ENCODE measurements around the gene ATP6V0B. TPM values are rescaled to one million over a fixed set of nuclear protein-coding genes. Genes with fewer than 3 reads are reported as not detected.

Gene ATP6V0B
- total and polyA plus RNA-seq, 2 experiments from 2014 or later = 112 to 142 TPM

DNA sequence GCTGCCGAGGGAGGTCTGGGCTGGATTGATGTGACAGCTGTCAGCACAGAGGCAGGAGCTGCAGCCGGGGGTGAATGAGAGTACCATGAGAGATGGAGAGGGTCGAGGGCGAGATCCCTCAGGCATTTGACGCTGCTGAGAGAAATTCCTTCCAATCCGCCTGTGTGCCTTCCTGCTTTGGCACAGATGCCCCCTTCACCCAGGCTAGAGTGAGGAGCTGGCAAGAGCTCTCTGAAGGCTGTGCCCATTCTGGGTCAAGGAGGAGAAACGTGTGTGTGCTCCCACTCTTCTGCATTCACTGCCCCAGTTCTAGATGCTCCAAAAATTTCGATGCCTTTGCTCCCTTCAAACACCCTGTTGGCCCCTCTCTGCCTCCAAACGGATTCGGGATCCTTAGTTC, 36.4 kb upstream of the ATP6V0B start:
- Mint-ChIP-seq H3K36me3 (ENCODE audit: low read depth) (peaks cover 4% of the 10 kb centered on the region; the same call in 1 of the 3 replicates), H3K4me3 (no peak overlapping the region; the same call in 2 of the 3 replicates), H3K4me1 (peaks cover 63% of the 10 kb centered on the region), H3K27me3 (ENCODE audit: insufficient read depth, low read depth, poor library complexity) (peaks cover 18% of the 10 kb centered on the region), H3K9me3 (no peaks in the 10 kb centered on the region), H3K27ac (no peak overlapping the region)
- Histone ChIP-seq H3K36me3 (ENCODE audit: insufficient read depth) (no peaks in the 10 kb centered on the region), H3K4me3 (no peak overlapping the region), H3K79me2 (replicated peaks; ENCODE audit: insufficient read depth) (0 out of 2 replicates have a peak, but pooled peaks cover 7% of the 10 kb centered on the region), H3K4me1 (ENCODE audit: insufficient read depth) (peaks cover 35% of the 10 kb centered on the region), H3K27ac (ENCODE audit: low read depth) (no peak overlapping the region), H4K20me1 (replicated peaks; ENCODE audit: insufficient read depth) (peaks cover 16% of the 10 kb centered on the region), H3K27me3 (ENCODE audit: insufficient read depth) (no peaks in the 10 kb centered on the region), H3K9me2 (ENCODE audit: insufficient read depth) (no peaks in the 10 kb centered on the region), H3F3A (replicated peaks; ENCODE audit: low read depth) (peaks cover 30% of the 10 kb centered on the region), H3K4me2 (peak overlapping the region; percentile 21; the same call in 1 of the 2 replicates), H2AFZ (no peak overlapping the region)
- ATAC-seq = no peak
- TF ChIP-seq STAT1 (IDR thresholded peaks at IDR 0.05; ENCODE audit: unreplicated experiment) (no peak), POLR2AphosphoS5 (IDR thresholded peaks at IDR 0.05; ENCODE audit: low read depth) (no peak)
- TF ChIP-seq, protein P1, sequence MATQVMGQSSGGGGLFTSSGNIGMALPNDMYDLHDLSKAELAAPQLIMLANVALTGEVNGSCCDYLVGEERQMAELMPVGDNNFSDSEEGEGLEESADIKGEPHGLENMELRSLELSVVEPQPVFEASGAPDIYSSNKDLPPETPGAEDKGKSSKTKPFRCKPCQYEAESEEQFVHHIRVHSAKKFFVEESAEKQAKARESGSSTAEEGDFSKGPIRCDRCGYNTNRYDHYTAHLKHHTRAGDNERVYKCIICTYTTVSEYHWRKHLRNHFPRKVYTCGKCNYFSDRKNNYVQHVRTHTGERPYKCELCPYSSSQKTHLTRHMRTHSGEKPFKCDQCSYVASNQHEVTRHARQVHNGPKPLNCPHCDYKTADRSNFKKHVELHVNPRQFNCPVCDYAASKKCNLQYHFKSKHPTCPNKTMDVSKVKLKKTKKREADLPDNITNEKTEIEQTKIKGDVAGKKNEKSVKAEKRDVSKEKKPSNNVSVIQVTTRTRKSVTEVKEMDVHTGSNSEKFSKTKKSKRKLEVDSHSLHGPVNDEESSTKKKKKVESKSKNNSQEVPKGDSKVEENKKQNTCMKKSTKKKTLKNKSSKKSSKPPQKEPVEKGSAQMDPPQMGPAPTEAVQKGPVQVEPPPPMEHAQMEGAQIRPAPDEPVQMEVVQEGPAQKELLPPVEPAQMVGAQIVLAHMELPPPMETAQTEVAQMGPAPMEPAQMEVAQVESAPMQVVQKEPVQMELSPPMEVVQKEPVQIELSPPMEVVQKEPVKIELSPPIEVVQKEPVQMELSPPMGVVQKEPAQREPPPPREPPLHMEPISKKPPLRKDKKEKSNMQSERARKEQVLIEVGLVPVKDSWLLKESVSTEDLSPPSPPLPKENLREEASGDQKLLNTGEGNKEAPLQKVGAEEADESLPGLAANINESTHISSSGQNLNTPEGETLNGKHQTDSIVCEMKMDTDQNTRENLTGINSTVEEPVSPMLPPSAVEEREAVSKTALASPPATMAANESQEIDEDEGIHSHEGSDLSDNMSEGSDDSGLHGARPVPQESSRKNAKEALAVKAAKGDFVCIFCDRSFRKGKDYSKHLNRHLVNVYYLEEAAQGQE (IDR thresholded peaks at IDR 0.05; ENCODE audit: unreplicated experiment) = no peak
- no peak for DNase-seq (ENCODE audit: low spot score)

DNA sequence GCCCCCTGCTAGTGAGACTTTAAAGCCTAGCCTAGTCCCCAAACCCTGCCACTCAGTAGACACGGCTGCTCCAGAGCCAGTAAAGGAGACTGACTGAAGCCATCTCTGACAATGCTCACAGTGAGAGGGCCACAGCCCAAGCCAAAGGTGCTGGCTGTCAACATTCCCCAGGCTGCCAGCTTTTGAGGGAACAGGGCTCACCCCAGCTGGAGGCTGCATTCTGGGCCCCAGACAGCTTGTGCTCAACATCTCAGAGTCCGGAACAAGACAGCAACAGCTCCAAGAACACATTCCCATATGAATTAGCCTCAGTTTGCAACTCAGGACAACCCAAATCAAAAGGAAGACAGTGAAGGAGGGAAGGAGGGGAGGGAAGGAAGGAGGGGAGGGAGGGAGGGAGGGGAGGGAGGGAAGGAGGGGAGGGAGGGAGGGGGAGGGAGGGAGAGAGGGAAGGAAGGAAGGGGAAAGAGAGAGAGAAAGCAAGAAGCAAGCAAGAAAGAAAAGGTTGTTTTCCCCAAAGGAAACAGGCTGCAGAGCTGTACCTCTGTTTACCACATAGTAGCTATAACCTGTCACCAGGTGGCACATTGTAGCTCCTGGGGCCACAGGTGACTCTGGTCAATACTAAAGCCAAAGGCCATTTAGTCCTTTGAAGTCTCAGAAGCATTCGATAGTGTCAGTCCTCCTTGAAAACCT, 35.7 kb upstream of the ATP6V0B start:
- H3K27ac ChIP-seq (ENCODE audit: low read depth) = no peak overlapping the region
- peak overlapping the region; percentile 60 for H3K4me2 ChIP-seq
- no peak overlapping the region for H2AFZ ChIP-seq
- H3F3A ChIP-seq (replicated peaks; ENCODE audit: low read depth) = peaks cover 30% of the 10 kb centered on the region
- H3K4me3 ChIP-seq = no peak overlapping the region
- Mint-ChIP-seq H3K4me3 (no peak overlapping the region; the same call in 2 of the 3 replicates), H3K36me3 (ENCODE audit: low read depth) (peaks cover 4% of the 10 kb centered on the region; the same call in 1 of the 3 replicates), H3K4me1 (peaks cover 62% of the 10 kb centered on the region), H3K27ac (no peak overlapping the region), H3K9me3 (no peaks in the 10 kb centered on the region), H3K27me3 (ENCODE audit: insufficient read depth, low read depth, poor library complexity) (peaks cover 17% of the 10 kb centered on the region)
- peak; percentile 46 for DNase-seq (ENCODE audit: low spot score)
- H3K36me3 ChIP-seq (ENCODE audit: insufficient read depth) = no peaks in the 10 kb centered on the region
- peaks cover 16% of the 10 kb centered on the region for H4K20me1 ChIP-seq (replicated peaks; ENCODE audit: insufficient read depth)
- H3K79me2 ChIP-seq (replicated peaks; ENCODE audit: insufficient read depth) = 0 out of 2 replicates have a peak, but pooled peaks cover 7% of the 10 kb centered on the region
- no peaks in the 10 kb centered on the region for H3K27me3 ChIP-seq (ENCODE audit: insufficient read depth)
- ATAC-seq = no peak; the same call in 2 of the 3 replicates
- no peaks in the 10 kb centered on the region for H3K9me2 ChIP-seq (ENCODE audit: insufficient read depth)
- peaks cover 35% of the 10 kb centered on the region for H3K4me1 ChIP-seq (ENCODE audit: insufficient read depth)
- TF ChIP-seq, protein P2, sequence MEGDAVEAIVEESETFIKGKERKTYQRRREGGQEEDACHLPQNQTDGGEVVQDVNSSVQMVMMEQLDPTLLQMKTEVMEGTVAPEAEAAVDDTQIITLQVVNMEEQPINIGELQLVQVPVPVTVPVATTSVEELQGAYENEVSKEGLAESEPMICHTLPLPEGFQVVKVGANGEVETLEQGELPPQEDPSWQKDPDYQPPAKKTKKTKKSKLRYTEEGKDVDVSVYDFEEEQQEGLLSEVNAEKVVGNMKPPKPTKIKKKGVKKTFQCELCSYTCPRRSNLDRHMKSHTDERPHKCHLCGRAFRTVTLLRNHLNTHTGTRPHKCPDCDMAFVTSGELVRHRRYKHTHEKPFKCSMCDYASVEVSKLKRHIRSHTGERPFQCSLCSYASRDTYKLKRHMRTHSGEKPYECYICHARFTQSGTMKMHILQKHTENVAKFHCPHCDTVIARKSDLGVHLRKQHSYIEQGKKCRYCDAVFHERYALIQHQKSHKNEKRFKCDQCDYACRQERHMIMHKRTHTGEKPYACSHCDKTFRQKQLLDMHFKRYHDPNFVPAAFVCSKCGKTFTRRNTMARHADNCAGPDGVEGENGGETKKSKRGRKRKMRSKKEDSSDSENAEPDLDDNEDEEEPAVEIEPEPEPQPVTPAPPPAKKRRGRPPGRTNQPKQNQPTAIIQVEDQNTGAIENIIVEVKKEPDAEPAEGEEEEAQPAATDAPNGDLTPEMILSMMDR (conservative IDR thresholded peaks at IDR 0.05; ENCODE audit: low read depth in 2 of 2) = peak in 1 of 2 experiments; percentile 30; a peak in 1 of 4 replicates
- TF ChIP-seq, protein P3, sequence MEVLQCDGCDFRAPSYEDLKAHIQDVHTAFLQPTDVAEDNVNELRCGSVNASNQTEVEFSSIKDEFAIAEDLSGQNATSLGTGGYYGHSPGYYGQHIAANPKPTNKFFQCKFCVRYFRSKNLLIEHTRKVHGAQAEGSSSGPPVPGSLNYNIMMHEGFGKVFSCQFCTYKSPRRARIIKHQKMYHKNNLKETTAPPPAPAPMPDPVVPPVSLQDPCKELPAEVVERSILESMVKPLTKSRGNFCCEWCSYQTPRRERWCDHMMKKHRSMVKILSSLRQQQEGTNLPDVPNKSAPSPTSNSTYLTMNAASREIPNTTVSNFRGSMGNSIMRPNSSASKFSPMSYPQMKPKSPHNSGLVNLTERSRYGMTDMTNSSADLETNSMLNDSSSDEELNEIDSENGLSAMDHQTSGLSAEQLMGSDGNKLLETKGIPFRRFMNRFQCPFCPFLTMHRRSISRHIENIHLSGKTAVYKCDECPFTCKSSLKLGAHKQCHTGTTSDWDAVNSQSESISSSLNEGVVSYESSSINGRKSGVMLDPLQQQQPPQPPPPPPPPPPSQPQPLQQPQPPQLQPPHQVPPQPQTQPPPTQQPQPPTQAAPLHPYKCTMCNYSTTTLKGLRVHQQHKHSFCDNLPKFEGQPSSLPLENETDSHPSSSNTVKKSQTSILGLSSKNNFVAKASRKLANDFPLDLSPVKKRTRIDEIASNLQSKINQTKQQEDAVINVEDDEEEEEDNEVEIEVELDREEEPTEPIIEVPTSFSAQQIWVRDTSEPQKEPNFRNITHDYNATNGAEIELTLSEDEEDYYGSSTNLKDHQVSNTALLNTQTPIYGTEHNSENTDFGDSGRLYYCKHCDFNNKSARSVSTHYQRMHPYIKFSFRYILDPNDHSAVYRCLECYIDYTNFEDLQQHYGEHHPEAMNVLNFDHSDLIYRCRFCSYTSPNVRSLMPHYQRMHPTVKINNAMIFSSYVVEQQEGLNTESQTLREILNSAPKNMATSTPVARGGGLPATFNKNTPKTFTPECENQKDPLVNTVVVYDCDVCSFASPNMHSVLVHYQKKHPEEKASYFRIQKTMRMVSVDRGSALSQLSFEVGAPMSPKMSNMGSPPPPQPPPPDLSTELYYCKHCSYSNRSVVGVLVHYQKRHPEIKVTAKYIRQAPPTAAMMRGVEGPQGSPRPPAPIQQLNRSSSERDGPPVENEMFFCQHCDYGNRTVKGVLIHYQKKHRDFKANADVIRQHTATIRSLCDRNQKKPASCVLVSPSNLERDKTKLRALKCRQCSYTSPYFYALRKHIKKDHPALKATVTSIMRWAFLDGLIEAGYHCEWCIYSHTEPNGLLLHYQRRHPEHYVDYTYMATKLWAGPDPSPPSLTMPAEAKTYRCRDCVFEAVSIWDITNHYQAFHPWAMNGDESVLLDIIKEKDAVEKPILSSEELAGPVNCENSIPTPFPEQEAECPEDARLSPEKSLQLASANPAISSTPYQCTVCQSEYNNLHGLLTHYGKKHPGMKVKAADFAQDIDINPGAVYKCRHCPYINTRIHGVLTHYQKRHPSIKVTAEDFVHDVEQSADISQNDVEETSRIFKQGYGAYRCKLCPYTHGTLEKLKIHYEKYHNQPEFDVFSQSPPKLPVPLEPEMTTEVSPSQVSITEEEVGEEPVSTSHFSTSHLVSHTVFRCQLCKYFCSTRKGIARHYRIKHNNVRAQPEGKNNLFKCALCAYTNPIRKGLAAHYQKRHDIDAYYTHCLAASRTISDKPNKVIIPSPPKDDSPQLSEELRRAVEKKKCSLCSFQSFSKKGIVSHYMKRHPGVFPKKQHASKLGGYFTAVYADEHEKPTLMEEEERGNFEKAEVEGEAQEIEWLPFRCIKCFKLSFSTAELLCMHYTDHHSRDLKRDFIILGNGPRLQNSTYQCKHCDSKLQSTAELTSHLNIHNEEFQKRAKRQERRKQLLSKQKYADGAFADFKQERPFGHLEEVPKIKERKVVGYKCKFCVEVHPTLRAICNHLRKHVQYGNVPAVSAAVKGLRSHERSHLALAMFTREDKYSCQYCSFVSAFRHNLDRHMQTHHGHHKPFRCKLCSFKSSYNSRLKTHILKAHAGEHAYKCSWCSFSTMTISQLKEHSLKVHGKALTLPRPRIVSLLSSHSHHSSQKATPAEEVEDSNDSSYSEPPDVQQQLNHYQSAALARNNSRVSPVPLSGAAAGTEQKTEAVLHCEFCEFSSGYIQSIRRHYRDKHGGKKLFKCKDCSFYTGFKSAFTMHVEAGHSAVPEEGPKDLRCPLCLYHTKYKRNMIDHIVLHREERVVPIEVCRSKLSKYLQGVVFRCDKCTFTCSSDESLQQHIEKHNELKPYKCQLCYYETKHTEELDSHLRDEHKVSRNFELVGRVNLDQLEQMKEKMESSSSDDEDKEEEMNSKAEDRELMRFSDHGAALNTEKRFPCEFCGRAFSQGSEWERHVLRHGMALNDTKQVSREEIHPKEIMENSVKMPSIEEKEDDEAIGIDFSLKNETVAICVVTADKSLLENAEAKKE (CRISPR knock-in tag; IDR thresholded peaks at IDR 0.05) = no peak
- no peak for TF ChIP-seq EZH2phosphoT487 (IDR thresholded peaks at IDR 0.05; ENCODE audit: unreplicated experiment)
- no peak for TF ChIP-seq ZNF331 (CRISPR knock-in tag; IDR thresholded peaks at IDR 0.05; ENCODE audit: low read depth)
- TF ChIP-seq EZH2 (IDR thresholded peaks at IDR 0.05; ENCODE audit: low read depth, unreplicated experiment) = no peak
- no peak for TF ChIP-seq ZNF114 (CRISPR knock-in tag; IDR thresholded peaks at IDR 0.05)
